ENCODE data around the gene SLC25A51.

GRCh38 chr9:37944266-37944650 is 40.3 kb upstream of the SLC25A51 start:
- TF ChIP-seq RARB (CRISPR knock-in tag; IDR thresholded peaks at IDR 0.05) (no peak), BACH2 (CRISPR knock-in tag; IDR thresholded peaks at IDR 0.05; ENCODE audit: borderline replicate concordance) (no peak)

All from SK-N-SH treated with all-trans-retinoic acid at 6 μM for 48 hours (cell line).